ENCODE measurements around the gene PCDHA5. TPM values are rescaled to one million over a fixed set of nuclear protein-coding genes. Genes with fewer than 3 reads are reported as not detected.
"Not testable (repeated sequence)": the region's sequence is repeated elsewhere in the genome, so short reads cannot be mapped to it uniquely, and the experiment has no call there.

The PCDHA5 gene
- total and polyA plus RNA-seq, 2 donors (not counting 1 experiment from before 2014, with no cell fraction given), result not detected

- Histone ChIP-seq H3K4me1 (ENCODE audit: control insufficient read depth in 2 of 2, insufficient read depth in 2 of 2, low read length in 2 of 2) (no peaks in the 10 kb centered on the region), H3K36me3 (replicated peaks in 1 of 2; ENCODE audit: control extremely low read depth in 1 of 2, control insufficient read depth in 1 of 2, extremely low read depth in 1 of 2, insufficient read depth in 2 of 2, low read length in 1 of 2) (no peaks in the 10 kb centered on the region), H3K9ac (ENCODE audit: low read length) (no peak overlapping the region), H3K4me2 (replicated peaks; ENCODE audit: low read depth, low read length, poor library complexity, severe bottlenecking) (no peak overlapping the region), H3K27ac (ENCODE audit: low read length in 2 of 2) (no peak overlapping the region), H3K79me2 (ENCODE audit: control insufficient read depth, insufficient read depth, low read length) (no peaks in the 10 kb centered on the region), H3K9me3 (ENCODE audit: control extremely low read depth in 1 of 3, control insufficient read depth in 2 of 3, insufficient read depth in 1 of 3, low read length in 2 of 3) (peaks cover 0 to 30% (median 2%) of the 10 kb centered on the region in 3 donors), H4K20me1 (ENCODE audit: control insufficient read depth, insufficient read depth, low read length, poor library complexity, severe bottlenecking) (no peaks in the 10 kb centered on the region), H2AFZ (ENCODE audit: insufficient read depth, low read depth, low read length, poor library complexity, severe bottlenecking) (no peak overlapping the region), H3K27me3 (replicated peaks in 1 of 4; ENCODE audit: control extremely low read depth in 1 of 4, control insufficient read depth in 3 of 4, insufficient read depth in 4 of 4, low read length in 3 of 4) (peaks cover 0 to 16% (median 6%) of the 10 kb centered on the region in 4 experiments), H3K4me3 (ENCODE audit: control extremely low read depth in 1 of 5, extremely low read depth in 1 of 5, insufficient read depth in 1 of 5, low read depth in 2 of 5, low read length in 4 of 5) (no peak overlapping the region)
- no peak for ATAC-seq (ENCODE audit: low read depth)
- no peak for DNase-seq
- Mint-ChIP-seq H3K27ac (no peak overlapping the region), H3K27me3 (peaks cover 26% of the 10 kb centered on the region), H3K9me3 (ENCODE audit: insufficient read depth) (peaks cover 7% of the 10 kb centered on the region), H3K4me3 (no peak overlapping the region), H3K4me1 (no peaks in the 10 kb centered on the region)
- ChIA-PET POLR2A (no interaction called here), CTCF (no interaction called here)
- intact Hi-C loops (cut with micrococcal nuclease), result no loop called here
- TF ChIP-seq EZH2 (IDR thresholded peaks at IDR 0.05; ENCODE audit: borderline replicate concordance, insufficient read depth, low read depth, low read length, poor library complexity, severe bottlenecking) (no peak), CTCF (IDR thresholded peaks at IDR 0.05) (no peak)
- 38% methylated on average over 12 of the region's 18 CpGs for WGBS (ENCODE audit: insufficient coverage)
These were observed 6.9 kb downstream of the PCDHA5 start for GRCh38 chr5:140828362-140828737.

DNA sequence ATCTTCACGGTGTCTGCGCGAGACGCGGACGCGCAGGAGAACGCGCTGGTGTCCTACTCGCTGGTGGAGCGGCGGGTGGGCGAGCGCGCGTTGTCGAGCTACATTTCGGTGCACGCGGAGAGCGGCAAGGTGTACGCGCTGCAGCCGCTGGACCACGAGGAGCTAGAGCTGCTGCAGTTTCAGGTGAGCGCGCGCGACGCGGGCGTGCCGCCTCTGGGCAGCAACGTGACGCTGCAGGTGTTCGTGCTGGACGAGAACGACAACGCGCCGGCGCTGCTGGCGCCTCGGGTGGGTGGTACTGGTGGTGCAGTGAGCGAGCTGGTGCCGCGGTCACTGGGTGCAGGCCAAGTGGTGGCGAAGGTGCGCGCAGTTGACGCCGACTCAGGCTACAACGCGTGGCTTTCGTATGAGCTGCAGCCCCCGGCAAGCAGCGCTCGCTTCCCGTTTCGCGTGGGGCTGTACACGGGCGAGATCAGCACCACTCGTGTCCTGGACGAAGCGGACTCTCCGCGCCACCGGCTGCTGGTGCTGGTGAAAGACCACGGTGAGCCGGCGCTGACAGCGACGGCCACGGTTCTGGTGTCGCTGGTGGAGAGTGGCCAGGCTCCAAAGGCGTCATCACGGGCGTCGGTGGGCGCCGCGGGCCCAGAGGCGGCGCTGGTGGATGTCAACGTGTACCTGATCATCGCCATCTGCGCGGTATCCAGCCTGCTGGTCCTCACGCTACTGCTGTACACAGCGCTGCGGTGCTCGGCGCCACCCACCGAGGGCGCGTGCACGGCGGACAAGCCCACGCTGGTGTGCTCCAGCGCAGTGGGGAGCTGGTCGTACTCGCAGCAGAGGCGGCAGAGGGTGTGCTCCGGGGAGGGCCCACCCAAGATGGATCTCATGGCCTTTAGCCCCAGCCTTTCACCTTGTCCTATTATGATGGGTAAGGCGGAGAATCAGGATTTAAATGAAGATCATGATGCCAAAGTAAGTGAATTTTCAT is 8.4 kb downstream of the PCDHA5 start:
- H3K27ac ChIP-seq (ENCODE audit: low read length in 2 of 2); H3K4me1 ChIP-seq (ENCODE audit: control insufficient read depth in 2 of 2, insufficient read depth in 2 of 2, low read length in 2 of 2); H3K9me3 Mint-ChIP-seq (ENCODE audit: insufficient read depth); H3K4me3 Mint-ChIP-seq; H3K4me2 ChIP-seq (replicated peaks; ENCODE audit: low read depth, low read length, poor library complexity, severe bottlenecking); H4K20me1 ChIP-seq (ENCODE audit: control insufficient read depth, insufficient read depth, low read length, poor library complexity, severe bottlenecking); CTCF ChIA-PET; H3K9ac ChIP-seq (ENCODE audit: low read length); DNase-seq; ATAC-seq (ENCODE audit: low read depth); POLR2A ChIA-PET; intact Hi-C loops (cut with micrococcal nuclease); H2AFZ ChIP-seq (ENCODE audit: insufficient read depth, low read depth, low read length, poor library complexity, severe bottlenecking); H3K4me3 ChIP-seq (ENCODE audit: control extremely low read depth in 1 of 5, extremely low read depth in 1 of 5, insufficient read depth in 1 of 5, low read depth in 2 of 5, low read length in 4 of 5); H3K27ac Mint-ChIP-seq; H3K79me2 ChIP-seq (ENCODE audit: control insufficient read depth, insufficient read depth, low read length); H3K4me1 Mint-ChIP-seq; H3K36me3 ChIP-seq (replicated peaks in 1 of 2; ENCODE audit: control extremely low read depth in 1 of 2, control insufficient read depth in 1 of 2, extremely low read depth in 1 of 2, insufficient read depth in 2 of 2, low read length in 1 of 2): not testable (repeated sequence)
- H3K27me3 Mint-ChIP-seq, result peaks cover 33% of the 10 kb centered on the region
- peaks cover 0 to 16% (median 8%) of the 10 kb centered on the region in 4 experiments for H3K27me3 ChIP-seq (replicated peaks in 1 of 4; ENCODE audit: control extremely low read depth in 1 of 4, control insufficient read depth in 3 of 4, insufficient read depth in 4 of 4, low read length in 3 of 4)
- 62% methylated on average over 93 of the region's 106 CpGs for WGBS (ENCODE audit: insufficient coverage)
- peaks cover 0 to 30% (median 0%) of the 10 kb centered on the region in 3 donors for H3K9me3 ChIP-seq (ENCODE audit: control extremely low read depth in 1 of 3, control insufficient read depth in 2 of 3, insufficient read depth in 1 of 3, low read length in 2 of 3)
